K562 (cell line): ENCODE data around the gene SYPL2. TPM values are rescaled to one million over a fixed set of nuclear protein-coding genes. Genes with fewer than 3 reads are reported as not detected.
A peak's percentile ranks its signal among the peaks of the same experiment; 100 is the strongest.

ENCODE experiments used
- ETS2 ChIP-seq: IDR thresholded peaks from 2 replicates; pipeline ENCODE4 v1.6.1; 2016; ENCODE audit warnings: borderline replicate concordance, missing genetic modification characterization, mild to moderate bottlenecking, moderate library complexity, missing compliant biosample characterization; ENCODE audit not compliant: poor library complexity, severe bottlenecking
- GATA2 ChIP-seq: sonication (generic); formaldehyde crosslinking; IDR thresholded peaks from 2 replicates; pipeline ENCODE4 v1.4.0; 2020; ENCODE audit warnings: mild to moderate bottlenecking, missing genetic modification reagents
- HEY1 ChIP-seq: fragments of 250-450 bp; sonication (Bioruptor Pico); IDR thresholded peaks from 2 replicates; pipeline ENCODE4 v1.5.0; 2020; ENCODE audit warnings: mild to moderate bottlenecking, moderate library complexity, borderline replicate concordance
- MBD2 ChIP-seq: sonication (generic); IDR thresholded peaks from 2 replicates; pipeline ENCODE4 v1.6.1; 2016; ENCODE audit warnings: low read depth, borderline replicate concordance
- MEIS2 ChIP-seq: fragments of 450-650 bp; IDR thresholded peaks from 2 replicates; pipeline ENCODE4 v1.6.1; 2014; ENCODE audit warnings: mild to moderate bottlenecking; ENCODE audit not compliant: partially characterized antibody
- MLLT1 ChIP-seq, 2 experiments: fragments of 450-650 bp; IDR thresholded peaks; 2 replicates each; pipeline ENCODE4 v1.6.1; 2016
- MYC ChIP-seq, 2 experiments: fragments of 250-450 bp in 1 of 2; sonication (Bioruptor Pico) in 1 of 2; IDR thresholded peaks; 2 replicates each; pipeline versions ENCODE4 v1.5.1 to v1.6.1; 2012 to 2021; ENCODE audit warnings: low read depth in 2 of 2, borderline replicate concordance in 1 of 2, improper control_type of control experiment in 1 of 2, low read length in 1 of 2, mild to moderate bottlenecking in 1 of 2, moderate library complexity in 1 of 2
- NFATC3 ChIP-seq: fragments of 450-650 bp; IDR thresholded peaks from 2 replicates; pipeline ENCODE4 v1.6.1; 2017; ENCODE audit warnings: mild to moderate bottlenecking
- NFYB ChIP-seq: IDR thresholded peaks from 2 replicates; pipeline ENCODE4 v1.6.1; 2011; ENCODE audit warnings: mild to moderate bottlenecking, moderate library complexity; ENCODE audit not compliant: insufficient read length; ENCODE audit errors: extremely low read depth
- POLR2AphosphoS2 ChIP-seq: IDR thresholded peaks from 2 replicates; pipeline ENCODE4 v1.6.1; 2012; ENCODE audit warnings: low read length, improper control_type of control experiment
- PTTG1 ChIP-seq: fragments of 450-650 bp; IDR thresholded peaks from 2 replicates; pipeline ENCODE4 v1.6.1; 2016; ENCODE audit warnings: low read depth, mild to moderate bottlenecking, missing genetic modification characterization, missing compliant biosample characterization
- RBM25 ChIP-seq: fragments of 200-400 bp; formaldehyde crosslinking; IDR thresholded peaks from 2 replicates; pipeline ENCODE4 v1.6.1; 2018; ENCODE audit warnings: low read length, low read depth, moderate library complexity; ENCODE audit not compliant: severe bottlenecking
- SAP30 ChIP-seq: fragments of 200-600 bp; sonication (generic); IDR thresholded peaks from 2 replicates; pipeline ENCODE4 v1.6.1; 2012; ENCODE audit warnings: borderline replicate concordance, low read depth, mild to moderate bottlenecking, moderate library complexity, low read length, control low read depth, inconsistent platforms; ENCODE audit not compliant: insufficient read depth, poor library complexity, severe bottlenecking
- SIN3B ChIP-seq: fragments of 450-650 bp; IDR thresholded peaks from 2 replicates; pipeline ENCODE4 v1.6.1; 2017; ENCODE audit warnings: low read depth, mild to moderate bottlenecking, moderate library complexity
- SRSF3 ChIP-seq: fragments of 200-400 bp; formaldehyde crosslinking; IDR thresholded peaks from 2 replicates; pipeline ENCODE4 v1.6.1; 2016; ENCODE audit warnings: mild to moderate bottlenecking, low read length, moderate library complexity; ENCODE audit not compliant: insufficient read depth
- TEAD4 ChIP-seq, 2 experiments: sonication (generic) in 1 of 2; formaldehyde crosslinking in 1 of 2; IDR thresholded peaks; 2 replicates each; pipeline versions ENCODE4 v1.6.1 to v1.8.0; 2012 to 2022; ENCODE audit warnings: borderline replicate concordance in 1 of 2, inconsistent platforms in 1 of 2, low read length in 1 of 2, mild to moderate bottlenecking in 1 of 2, missing genetic modification reagents in 1 of 2
- ZNF184 ChIP-seq: sonication (generic); formaldehyde crosslinking; IDR thresholded peaks from 2 replicates; pipeline ENCODE4 v1.5.0; 2020; ENCODE audit warnings: missing genetic modification reagents
- ZNF707 ChIP-seq: fragments of 250-450 bp; sonication (Bioruptor Pico); conservative IDR thresholded peaks from 2 replicates; pipeline ENCODE4 v1.8.0; 2022; ENCODE audit warnings: inconsistent platforms, mild to moderate bottlenecking, moderate library complexity
- polyA plus RNA-seq, 8 experiments: library from polyadenylated mRNA; depleted of rRNA in 4 of 8; stranded (reverse) in 5 of 8; unstranded in 3 of 8; fragments of >200 nt; fragmentation: Nextera tagmentation in 2 of 8; fragmentation: Illumina TruSeq in 1 of 8; extraction: Ambion mirVana in 2 of 8; extraction: Trizol in 1 of 8; gene quantifications; 2 replicates each; pipeline versions ENCODE4 v1.2.1 to v1.2.3, GENCODE V29; 2011 to 2014; ENCODE audit warnings: inconsistent platforms in 1 of 8, missing spikeins in 1 of 8
- total RNA-seq, 7 experiments: library from RNA; depleted of rRNA in 6 of 7; stranded (reverse); fragments of >200 nt in 6 of 7; fragmentation: Illumina TruSeq in 2 of 7; extraction: Trizol in 2 of 7; gene quantifications; 2 replicates each; pipeline versions ENCODE4 v1.2.1 to v1.2.3, GENCODE V29; 2011 to 2021; ENCODE audit warnings: low replicate concordance in 1 of 7
- TF ChIP-seq, protein P1 (sequence below): sonication (generic); formaldehyde crosslinking; IDR thresholded peaks from 2 replicates; pipeline ENCODE4 v1.4.0; 2020; ENCODE audit warnings: mild to moderate bottlenecking, missing genetic modification reagents
- TF ChIP-seq, protein P2 (sequence below): sonication (generic); formaldehyde crosslinking; IDR thresholded peaks from 2 replicates; pipeline ENCODE4 v1.8.1; 2023; ENCODE audit warnings: mild to moderate bottlenecking, missing genetic modification reagents

Gene SYPL2
- total and polyA plus RNA-seq, 9 of the 15 experiments (the other 6 are each of a cell fraction or from before 2014, with no cell fraction given) = 0.03 to 0.20 (median 0.07) TPM; not detected in 2

- TF ChIP-seq MBD2 (peak; percentile 97), GATA2 (CRISPR knock-in tag) (no peak), ETS2 (tag) (no peak), SIN3B (peak; percentile 52; the same call in 1 of the 2 replicates), NFYB (peak; percentile 99), RBM25 (peak; percentile 95), ZNF184 (CRISPR knock-in tag) (no peak), NFATC3 (no peak), SAP30 (peak; percentile 82), POLR2AphosphoS2 (peak; percentile 75; the same call in 1 of the 2 replicates), SRSF3 (no peak), PTTG1 (tag) (no peak), HEY1 (CRISPR knock-in tag) (no peak), MYC (IDR thresholded peaks at IDR 0.05; ENCODE audit: low read depth, low read length) (peak; percentile 86), MYC (CRISPR knock-in tag; IDR thresholded peaks at IDR 0.05; ENCODE audit: borderline replicate concordance, low read depth) (no peak), MEIS2 (no peak), ZNF707 (CRISPR knock-in tag) (no peak), TEAD4 (IDR thresholded peaks at IDR 0.05; ENCODE audit: low read length) (peak; percentile 10; the same call in 1 of the 2 replicates), TEAD4 (CRISPR knock-in tag; IDR thresholded peaks at IDR 0.05; ENCODE audit: borderline replicate concordance) (no peak), MLLT1 (IDR thresholded peaks at IDR 0.05) (no peak; a peak in 1 of 4 replicates)
- TF ChIP-seq, protein P1, sequence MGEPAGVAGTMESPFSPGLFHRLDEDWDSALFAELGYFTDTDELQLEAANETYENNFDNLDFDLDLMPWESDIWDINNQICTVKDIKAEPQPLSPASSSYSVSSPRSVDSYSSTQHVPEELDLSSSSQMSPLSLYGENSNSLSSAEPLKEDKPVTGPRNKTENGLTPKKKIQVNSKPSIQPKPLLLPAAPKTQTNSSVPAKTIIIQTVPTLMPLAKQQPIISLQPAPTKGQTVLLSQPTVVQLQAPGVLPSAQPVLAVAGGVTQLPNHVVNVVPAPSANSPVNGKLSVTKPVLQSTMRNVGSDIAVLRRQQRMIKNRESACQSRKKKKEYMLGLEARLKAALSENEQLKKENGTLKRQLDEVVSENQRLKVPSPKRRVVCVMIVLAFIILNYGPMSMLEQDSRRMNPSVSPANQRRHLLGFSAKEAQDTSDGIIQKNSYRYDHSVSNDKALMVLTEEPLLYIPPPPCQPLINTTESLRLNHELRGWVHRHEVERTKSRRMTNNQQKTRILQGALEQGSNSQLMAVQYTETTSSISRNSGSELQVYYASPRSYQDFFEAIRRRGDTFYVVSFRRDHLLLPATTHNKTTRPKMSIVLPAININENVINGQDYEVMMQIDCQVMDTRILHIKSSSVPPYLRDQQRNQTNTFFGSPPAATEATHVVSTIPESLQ (CRISPR knock-in tag) = no peak
- TF ChIP-seq, protein P2, sequence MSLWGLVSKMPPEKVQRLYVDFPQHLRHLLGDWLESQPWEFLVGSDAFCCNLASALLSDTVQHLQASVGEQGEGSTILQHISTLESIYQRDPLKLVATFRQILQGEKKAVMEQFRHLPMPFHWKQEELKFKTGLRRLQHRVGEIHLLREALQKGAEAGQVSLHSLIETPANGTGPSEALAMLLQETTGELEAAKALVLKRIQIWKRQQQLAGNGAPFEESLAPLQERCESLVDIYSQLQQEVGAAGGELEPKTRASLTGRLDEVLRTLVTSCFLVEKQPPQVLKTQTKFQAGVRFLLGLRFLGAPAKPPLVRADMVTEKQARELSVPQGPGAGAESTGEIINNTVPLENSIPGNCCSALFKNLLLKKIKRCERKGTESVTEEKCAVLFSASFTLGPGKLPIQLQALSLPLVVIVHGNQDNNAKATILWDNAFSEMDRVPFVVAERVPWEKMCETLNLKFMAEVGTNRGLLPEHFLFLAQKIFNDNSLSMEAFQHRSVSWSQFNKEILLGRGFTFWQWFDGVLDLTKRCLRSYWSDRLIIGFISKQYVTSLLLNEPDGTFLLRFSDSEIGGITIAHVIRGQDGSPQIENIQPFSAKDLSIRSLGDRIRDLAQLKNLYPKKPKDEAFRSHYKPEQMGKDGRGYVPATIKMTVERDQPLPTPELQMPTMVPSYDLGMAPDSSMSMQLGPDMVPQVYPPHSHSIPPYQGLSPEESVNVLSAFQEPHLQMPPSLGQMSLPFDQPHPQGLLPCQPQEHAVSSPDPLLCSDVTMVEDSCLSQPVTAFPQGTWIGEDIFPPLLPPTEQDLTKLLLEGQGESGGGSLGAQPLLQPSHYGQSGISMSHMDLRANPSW (CRISPR knock-in tag) = no peak
Observed at GRCh38 chr1:109426281-109427170, 39.8 kb upstream of the SYPL2 start, which contains the start of gene PSMA5 (continued).
